DMS79 treated with DMSO at 0.1 percent for 48 hours (cell line): Measurements from ENCODE around the gene SGTA.
"Not testable (repeated sequence)": the region's sequence is repeated elsewhere in the genome, so short reads cannot be mapped to it uniquely, and the experiment has no call there.

Experiments used
- DNase-seq: peaks from one replicate; lab custom pipeline; 2025; lab: John Stamatoyannopoulos, UW

The SGTA gene

GRCh38 chr19:2782936-2783780, at the start of gene SGTA:
Gene SGTA, minus strand, starts transcription at chr19:2783273. Its CDS starts 14,205 bp downstream, at chr19:2769068.
- DNase-seq: peak; percentile 98

- no peak for DNase-seq
Observed at GRCh38 chr19:2827840-2828489, 44.9 kb upstream of the SGTA start.

GRCh38 chr19:2827022-2827421, 43.9 kb upstream of the SGTA start:
- no peak for DNase-seq

- DNase-seq: no peak
Observed at GRCh38 chr19:2824129-2824528, 41.1 kb upstream of the SGTA start.

- DNase-seq: no peak
Observed at GRCh38 chr19:2823646-2824045, 40.6 kb upstream of the SGTA start.

GRCh38 chr19:2822846-2823245, 39.8 kb upstream of the SGTA start:
- DNase-seq: no peak

GRCh38 chr19:2820112-2820702, 37.1 kb upstream of the SGTA start:
- no peak for DNase-seq

GRCh38 chr19:2819540-2820111, 36.6 kb upstream of the SGTA start, which contains the start of gene ZNF554:
Gene ZNF554, plus strand, starts transcription at chr19:2819868. Its CDS starts 204 bp downstream, at chr19:2820072.
- DNase-seq: peak; percentile 92

GRCh38 chr19:2817237-2817829, 34.3 kb upstream of the SGTA start:
- DNase-seq: not testable (repeated sequence)

- DNase-seq: no peak
Observed at GRCh38 chr19:2816641-2817040, 33.6 kb upstream of the SGTA start.

GRCh38 chr19:2815923-2816322, 32.9 kb upstream of the SGTA start:
- DNase-seq: no peak

GRCh38 chr19:2815191-2815614, 32.1 kb upstream of the SGTA start:
- no peak for DNase-seq

GRCh38 chr19:2814426-2814825, 31.4 kb upstream of the SGTA start:
- DNase-seq: no peak

- no peak for DNase-seq
Observed at GRCh38 chr19:2813235-2814160, 30.4 kb upstream of the SGTA start.

- no peak for DNase-seq
Observed at GRCh38 chr19:2812414-2813234, 29.6 kb upstream of the SGTA start.

GRCh38 chr19:2811735-2812413, 28.8 kb upstream of the SGTA start:
- no peak for DNase-seq

GRCh38 chr19:2811221-2811722, 28.2 kb upstream of the SGTA start:
- DNase-seq: no peak

- DNase-seq: no peak
Observed at GRCh38 chr19:2810141-2811091, 27.3 kb upstream of the SGTA start.
